ENCODE results near the gene ATG16L2.

DNA sequence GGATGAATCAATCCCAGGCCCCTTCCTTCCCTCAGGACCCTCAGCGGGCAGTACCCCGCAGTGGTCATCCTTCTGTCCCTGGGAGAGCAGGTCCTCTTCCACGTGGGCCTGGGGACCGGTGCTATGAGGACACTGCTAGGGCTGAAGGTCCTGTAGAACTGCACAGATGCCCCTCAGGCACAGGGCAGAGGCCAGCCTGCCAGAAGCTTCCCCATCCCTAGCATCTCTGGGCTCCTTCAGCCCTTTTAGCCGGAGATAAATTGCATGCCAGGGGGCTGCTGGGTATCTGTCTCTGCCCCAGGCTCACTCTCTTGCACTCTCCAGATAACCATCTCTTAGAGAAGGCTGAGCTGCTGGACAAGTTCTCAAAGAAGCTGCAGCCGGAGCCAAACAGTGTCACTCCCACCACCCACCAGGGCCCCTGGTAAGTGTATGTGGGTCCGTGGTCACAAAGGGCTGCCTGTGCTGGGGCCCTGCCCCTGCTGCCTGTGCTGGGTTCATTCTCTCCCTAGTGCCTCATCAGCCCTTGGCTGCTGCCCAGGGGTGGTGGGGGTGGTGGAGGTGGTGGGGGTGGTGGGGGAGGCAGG lies 2.3 kb downstream of the ATG16L2 start:
- TF ChIP-seq, protein P1, sequence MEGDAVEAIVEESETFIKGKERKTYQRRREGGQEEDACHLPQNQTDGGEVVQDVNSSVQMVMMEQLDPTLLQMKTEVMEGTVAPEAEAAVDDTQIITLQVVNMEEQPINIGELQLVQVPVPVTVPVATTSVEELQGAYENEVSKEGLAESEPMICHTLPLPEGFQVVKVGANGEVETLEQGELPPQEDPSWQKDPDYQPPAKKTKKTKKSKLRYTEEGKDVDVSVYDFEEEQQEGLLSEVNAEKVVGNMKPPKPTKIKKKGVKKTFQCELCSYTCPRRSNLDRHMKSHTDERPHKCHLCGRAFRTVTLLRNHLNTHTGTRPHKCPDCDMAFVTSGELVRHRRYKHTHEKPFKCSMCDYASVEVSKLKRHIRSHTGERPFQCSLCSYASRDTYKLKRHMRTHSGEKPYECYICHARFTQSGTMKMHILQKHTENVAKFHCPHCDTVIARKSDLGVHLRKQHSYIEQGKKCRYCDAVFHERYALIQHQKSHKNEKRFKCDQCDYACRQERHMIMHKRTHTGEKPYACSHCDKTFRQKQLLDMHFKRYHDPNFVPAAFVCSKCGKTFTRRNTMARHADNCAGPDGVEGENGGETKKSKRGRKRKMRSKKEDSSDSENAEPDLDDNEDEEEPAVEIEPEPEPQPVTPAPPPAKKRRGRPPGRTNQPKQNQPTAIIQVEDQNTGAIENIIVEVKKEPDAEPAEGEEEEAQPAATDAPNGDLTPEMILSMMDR (IDR thresholded peaks at IDR 0.05) = no peak
- TF ChIP-seq POLR2A (IDR thresholded peaks at IDR 0.05) = no peak

All from esophagus squamous epithelium (tissue), 4 donors.